ENCODE data around the gene TNPO3.
"Not testable (repeated sequence)": the region's sequence is repeated elsewhere in the genome, so short reads cannot be mapped to it uniquely, and the experiment has no call there.

Gene TNPO3

DNA sequence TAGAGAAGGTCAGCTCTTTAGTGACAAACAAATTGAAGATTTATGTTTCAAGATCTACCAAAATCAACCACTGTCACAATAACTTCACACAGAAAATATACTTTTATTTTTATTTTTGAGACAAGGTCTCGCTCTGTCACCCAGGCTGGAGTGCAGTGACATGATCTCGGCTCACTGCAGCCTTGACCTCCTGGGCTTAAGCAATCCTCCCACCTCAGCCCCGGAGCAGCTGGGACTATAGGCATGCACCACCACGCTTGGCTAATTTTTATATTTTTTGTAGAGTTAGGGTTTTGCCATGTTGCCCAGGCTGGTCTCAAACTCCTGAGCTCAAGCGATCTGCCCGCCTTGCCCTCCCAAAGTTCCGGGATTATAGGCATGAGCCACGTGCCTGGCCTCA is 60.4 kb downstream of the TNPO3 start:
- H3K79me2 ChIP-seq (ENCODE audit: control insufficient read depth, insufficient read depth, low read length, unreplicated experiment); H3K4me3 ChIP-seq (ENCODE audit: low read depth, low read length): not testable (repeated sequence)
- peaks cover 24% of the 10 kb centered on the region for H3K36me3 ChIP-seq (ENCODE audit: insufficient read depth, low read length)

DNA sequence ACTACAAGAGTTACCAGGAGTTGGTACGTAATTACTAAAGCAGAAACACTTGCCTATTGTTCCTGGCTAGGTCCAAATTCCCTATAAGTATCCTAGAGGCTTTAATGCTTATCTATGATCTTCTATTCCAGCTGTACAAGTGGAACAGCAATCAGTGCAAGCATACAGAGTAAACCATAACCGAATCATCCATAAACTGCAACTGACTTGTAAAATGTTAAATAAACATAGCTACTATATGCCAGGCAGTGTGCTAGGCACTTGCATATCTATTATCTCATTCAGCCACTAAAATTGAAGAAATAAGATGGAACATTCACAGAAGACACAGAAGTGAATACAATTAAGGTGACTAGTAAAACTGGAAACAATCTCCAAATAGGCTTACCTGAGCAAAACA is 61.5 kb downstream of the TNPO3 start:
- Histone ChIP-seq H2AFZ (ENCODE audit: low read length, unreplicated experiment) (no peak overlapping the region), H3K27ac (ENCODE audit: low read depth, low read length) (no peak overlapping the region), H3K79me2 (ENCODE audit: control insufficient read depth, insufficient read depth, low read length, unreplicated experiment) (no peaks in the 10 kb centered on the region), H3K36me3 (ENCODE audit: insufficient read depth, low read length) (peaks cover 22% of the 10 kb centered on the region), H3K27me3 (ENCODE audit: insufficient read depth, low read length) (no peaks in the 10 kb centered on the region), H3K4me1 (ENCODE audit: control insufficient read depth, insufficient read depth, low read length, unreplicated experiment) (no peaks in the 10 kb centered on the region), H3K4me3 (ENCODE audit: low read depth, low read length) (no peak overlapping the region)

More for the DNA sequence above, 60.4 kb downstream of the TNPO3 start:
- not testable (repeated sequence) for H3K4me1 ChIP-seq (ENCODE audit: control insufficient read depth, insufficient read depth, low read length, unreplicated experiment); H3K27ac ChIP-seq (ENCODE audit: low read depth, low read length); H3K27me3 ChIP-seq (ENCODE audit: insufficient read depth, low read length); H2AFZ ChIP-seq (ENCODE audit: low read length, unreplicated experiment)

DNA sequence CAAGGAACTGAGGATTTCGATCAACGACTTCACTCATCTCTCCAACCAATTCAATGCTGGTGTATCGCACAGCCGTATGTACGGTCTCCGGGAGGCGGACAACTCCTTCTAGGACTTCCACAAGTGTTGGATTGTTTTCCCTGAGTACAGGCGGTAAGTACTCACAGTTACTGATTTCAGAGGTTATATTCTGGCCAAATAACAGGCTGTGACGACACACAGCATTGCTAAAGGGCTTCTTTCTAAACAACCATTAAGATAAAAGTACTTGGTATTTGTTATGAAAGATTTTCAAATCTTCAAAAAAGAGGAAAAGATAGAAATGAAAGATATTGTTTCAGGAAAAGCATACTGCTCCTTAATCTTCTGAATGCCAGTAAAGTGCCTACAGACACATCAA is 65.0 kb downstream of the TNPO3 start:
- H3K36me3 ChIP-seq (ENCODE audit: insufficient read depth, low read length): peaks cover 27% of the 10 kb centered on the region
- no peak overlapping the region for H3K27ac ChIP-seq (ENCODE audit: low read depth, low read length)
- H3K27me3 ChIP-seq (ENCODE audit: insufficient read depth, low read length): no peaks in the 10 kb centered on the region
- no peak overlapping the region for H2AFZ ChIP-seq (ENCODE audit: low read length, unreplicated experiment)
- H3K79me2 ChIP-seq (ENCODE audit: control insufficient read depth, insufficient read depth, low read length, unreplicated experiment): no peaks in the 10 kb centered on the region
- no peaks in the 10 kb centered on the region for H3K4me1 ChIP-seq (ENCODE audit: control insufficient read depth, insufficient read depth, low read length, unreplicated experiment)
- no peak overlapping the region for H3K4me3 ChIP-seq (ENCODE audit: low read depth, low read length)

DNA sequence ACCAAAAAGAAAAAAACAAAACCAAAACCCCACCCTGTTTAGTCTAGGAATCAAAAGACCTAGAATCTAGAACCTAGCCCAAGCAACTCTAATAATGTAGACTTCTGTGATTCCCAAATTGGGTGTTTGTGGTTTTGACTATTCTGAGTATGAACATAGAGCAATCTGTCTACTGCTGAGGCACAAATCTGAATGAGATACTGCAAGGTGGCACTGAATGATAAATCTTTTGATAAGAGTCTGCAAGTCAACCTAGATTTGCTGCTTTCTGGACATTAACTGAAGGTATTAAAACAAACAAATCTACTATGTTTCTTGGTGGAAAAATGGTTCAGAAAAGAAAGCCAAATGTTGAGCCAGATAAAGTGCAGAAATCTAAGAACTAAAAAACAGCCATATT is 66.5 kb downstream of the TNPO3 start:
- Histone ChIP-seq H3K27me3 (ENCODE audit: insufficient read depth, low read length) (no peaks in the 10 kb centered on the region), H3K36me3 (ENCODE audit: insufficient read depth, low read length) (peaks cover 30% of the 10 kb centered on the region), H2AFZ (ENCODE audit: low read length, unreplicated experiment) (no peak overlapping the region), H3K4me3 (ENCODE audit: low read depth, low read length) (no peak overlapping the region), H3K79me2 (ENCODE audit: control insufficient read depth, insufficient read depth, low read length, unreplicated experiment) (no peaks in the 10 kb centered on the region), H3K4me1 (ENCODE audit: control insufficient read depth, insufficient read depth, low read length, unreplicated experiment) (no peaks in the 10 kb centered on the region), H3K27ac (ENCODE audit: low read depth, low read length) (no peak overlapping the region)

DNA sequence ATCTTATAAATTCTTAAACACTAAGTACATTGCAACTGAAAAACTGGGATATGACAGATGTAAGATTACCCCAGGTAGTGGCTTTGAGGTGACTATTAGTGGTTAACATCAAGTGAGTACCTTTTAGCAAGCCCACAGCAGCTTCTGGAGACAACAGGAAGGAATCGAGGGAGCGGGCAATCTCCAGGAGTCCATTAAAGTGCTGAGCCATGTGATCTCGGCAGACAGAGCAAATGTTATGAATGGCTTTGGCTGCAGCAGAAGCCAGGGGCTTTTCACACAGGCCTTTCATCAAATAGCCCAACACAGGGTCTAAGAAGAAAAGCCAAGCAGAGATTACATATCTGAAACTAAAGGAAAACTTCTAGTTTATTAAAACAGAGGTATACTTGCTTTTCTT is 68.3 kb downstream of the TNPO3 start:
- Histone ChIP-seq H3K27ac (ENCODE audit: low read depth, low read length) (no peak overlapping the region), H3K27me3 (ENCODE audit: insufficient read depth, low read length) (no peaks in the 10 kb centered on the region), H2AFZ (ENCODE audit: low read length, unreplicated experiment) (no peak overlapping the region), H3K79me2 (ENCODE audit: control insufficient read depth, insufficient read depth, low read length, unreplicated experiment) (no peaks in the 10 kb centered on the region), H3K4me3 (ENCODE audit: low read depth, low read length) (no peak overlapping the region), H3K4me1 (ENCODE audit: control insufficient read depth, insufficient read depth, low read length, unreplicated experiment) (no peaks in the 10 kb centered on the region), H3K36me3 (ENCODE audit: insufficient read depth, low read length) (peaks cover 35% of the 10 kb centered on the region; the same call in 1 of the 2 replicates)

DNA sequence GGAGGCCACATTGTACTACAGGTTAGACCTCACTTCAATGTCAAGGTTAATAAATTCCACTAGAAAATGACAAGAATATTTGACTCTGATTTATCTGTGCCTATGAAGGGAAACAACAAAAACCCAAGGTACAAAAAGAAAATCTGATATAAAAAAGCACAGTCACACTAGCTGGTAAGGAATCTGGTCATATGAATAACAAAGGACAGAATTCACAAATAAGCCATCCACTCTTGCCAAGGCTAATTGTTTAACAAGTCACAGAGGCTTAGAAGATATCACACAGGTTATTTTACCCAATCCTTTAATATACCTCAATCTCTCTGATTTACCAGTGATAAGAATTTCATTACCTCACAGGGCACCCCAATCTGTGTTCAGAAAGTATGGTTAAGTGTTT is 69.3 kb downstream of the TNPO3 start:
- H3K27ac ChIP-seq (ENCODE audit: low read depth, low read length): no peak overlapping the region
- no peaks in the 10 kb centered on the region for H3K79me2 ChIP-seq (ENCODE audit: control insufficient read depth, insufficient read depth, low read length, unreplicated experiment)
- no peak overlapping the region for H3K4me3 ChIP-seq (ENCODE audit: low read depth, low read length)
- H3K27me3 ChIP-seq (ENCODE audit: insufficient read depth, low read length): no peaks in the 10 kb centered on the region
- H3K4me1 ChIP-seq (ENCODE audit: control insufficient read depth, insufficient read depth, low read length, unreplicated experiment): no peaks in the 10 kb centered on the region
- peaks cover 37% of the 10 kb centered on the region; the same call in 1 of the 2 replicates for H3K36me3 ChIP-seq (ENCODE audit: insufficient read depth, low read length)
- no peak overlapping the region for H2AFZ ChIP-seq (ENCODE audit: low read length, unreplicated experiment)

DNA sequence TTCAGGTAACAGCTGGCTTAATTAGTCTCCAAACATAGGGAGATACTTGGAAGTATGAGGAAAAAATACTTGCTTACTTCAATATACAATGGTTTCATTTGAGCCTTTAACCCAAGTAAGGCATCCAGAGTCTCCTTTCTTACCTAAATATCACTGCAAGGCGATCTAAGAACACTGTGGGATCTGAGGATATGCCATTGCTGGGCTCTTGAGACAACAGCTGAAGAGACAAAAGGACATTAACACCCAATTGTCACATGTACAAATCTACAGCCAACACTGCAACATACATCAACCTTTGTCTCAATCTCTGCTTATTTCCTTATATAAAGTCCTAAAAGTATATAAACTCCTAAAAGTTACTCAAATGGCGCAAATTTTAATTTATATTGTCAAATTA is 72.8 kb downstream of the TNPO3 start:
- Histone ChIP-seq H3K79me2 (ENCODE audit: control insufficient read depth, insufficient read depth, low read length, unreplicated experiment) (no peaks in the 10 kb centered on the region), H2AFZ (ENCODE audit: low read length, unreplicated experiment) (no peak overlapping the region), H3K4me3 (ENCODE audit: low read depth, low read length) (no peak overlapping the region), H3K27me3 (ENCODE audit: insufficient read depth, low read length) (no peaks in the 10 kb centered on the region), H3K36me3 (ENCODE audit: insufficient read depth, low read length) (peaks cover 29% of the 10 kb centered on the region; the same call in 1 of the 2 replicates), H3K4me1 (ENCODE audit: control insufficient read depth, insufficient read depth, low read length, unreplicated experiment) (no peaks in the 10 kb centered on the region), H3K27ac (ENCODE audit: low read depth, low read length) (no peak overlapping the region)

DNA sequence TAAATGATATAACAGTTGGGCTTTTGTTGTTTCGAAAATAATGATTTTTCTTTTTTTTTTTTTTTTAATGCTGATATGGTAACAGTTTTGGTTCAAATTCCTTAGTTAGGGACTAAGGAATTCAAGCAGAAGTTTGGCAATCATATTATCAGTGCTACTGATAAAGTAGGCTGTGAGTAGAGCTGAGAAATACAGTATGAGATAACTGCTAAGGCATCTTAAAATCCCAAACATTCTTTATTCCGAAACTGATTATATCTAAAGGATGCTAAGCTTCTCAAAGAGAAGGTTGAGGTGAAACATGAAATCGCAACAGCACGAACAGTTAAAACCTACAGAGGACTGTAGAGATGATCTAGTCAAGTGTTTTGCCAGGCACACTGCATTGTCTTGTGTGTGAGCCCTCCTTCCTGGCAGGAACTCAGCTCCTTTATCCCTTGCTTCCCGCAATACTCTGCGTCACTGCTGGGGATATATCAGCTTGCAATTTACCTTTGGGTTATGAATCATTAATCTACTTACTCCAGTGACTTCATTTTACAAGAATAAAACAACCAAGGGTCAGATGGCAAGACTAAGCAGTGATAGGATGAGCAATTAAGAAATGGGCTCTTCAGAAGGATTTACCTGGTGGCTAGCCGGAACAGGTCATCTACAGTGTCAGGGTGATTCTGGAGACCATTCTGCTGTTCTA is 80.5 kb downstream of the TNPO3 start:
- Histone ChIP-seq H3K4me1 (ENCODE audit: control insufficient read depth, insufficient read depth, low read length, unreplicated experiment) (no peaks in the 10 kb centered on the region), H3K4me3 (ENCODE audit: low read depth, low read length) (no peak overlapping the region), H3K27me3 (ENCODE audit: insufficient read depth, low read length) (no peaks in the 10 kb centered on the region), H3K36me3 (ENCODE audit: insufficient read depth, low read length) (peaks cover 33% of the 10 kb centered on the region), H2AFZ (ENCODE audit: low read length, unreplicated experiment) (no peak overlapping the region), H3K79me2 (ENCODE audit: control insufficient read depth, insufficient read depth, low read length, unreplicated experiment) (no peaks in the 10 kb centered on the region), H3K27ac (ENCODE audit: low read depth, low read length) (no peak overlapping the region)

DNA sequence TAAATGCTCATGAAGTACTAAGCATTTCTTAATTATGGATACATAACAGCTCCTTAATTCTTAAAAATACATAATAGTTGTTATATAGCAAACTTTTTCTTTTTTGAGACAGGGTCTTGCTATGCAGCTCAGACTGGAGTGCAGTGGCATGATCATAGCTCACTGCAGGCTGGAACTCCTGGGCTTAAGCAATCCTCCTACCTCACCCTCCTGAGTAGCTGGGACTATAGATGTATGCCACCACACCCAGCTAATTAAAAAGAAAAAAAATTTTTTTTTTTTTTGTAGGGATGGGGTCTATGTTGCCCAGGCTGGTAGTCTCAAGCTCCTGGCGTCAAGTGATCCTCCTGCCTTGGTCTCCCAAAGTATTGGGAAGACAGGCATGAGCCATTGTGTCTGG is 86.3 kb downstream of the TNPO3 start:
- Histone ChIP-seq H3K36me3 (ENCODE audit: insufficient read depth, low read length) (peaks cover 37% of the 10 kb centered on the region), H2AFZ (ENCODE audit: low read length, unreplicated experiment) (no peak overlapping the region), H3K27ac (ENCODE audit: low read depth, low read length) (no peak overlapping the region), H3K27me3 (ENCODE audit: insufficient read depth, low read length) (no peaks in the 10 kb centered on the region), H3K79me2 (ENCODE audit: control insufficient read depth, insufficient read depth, low read length, unreplicated experiment) (no peaks in the 10 kb centered on the region), H3K4me1 (ENCODE audit: control insufficient read depth, insufficient read depth, low read length, unreplicated experiment) (peaks cover 3% of the 10 kb centered on the region), H3K4me3 (ENCODE audit: low read depth, low read length) (no peak overlapping the region)

DNA sequence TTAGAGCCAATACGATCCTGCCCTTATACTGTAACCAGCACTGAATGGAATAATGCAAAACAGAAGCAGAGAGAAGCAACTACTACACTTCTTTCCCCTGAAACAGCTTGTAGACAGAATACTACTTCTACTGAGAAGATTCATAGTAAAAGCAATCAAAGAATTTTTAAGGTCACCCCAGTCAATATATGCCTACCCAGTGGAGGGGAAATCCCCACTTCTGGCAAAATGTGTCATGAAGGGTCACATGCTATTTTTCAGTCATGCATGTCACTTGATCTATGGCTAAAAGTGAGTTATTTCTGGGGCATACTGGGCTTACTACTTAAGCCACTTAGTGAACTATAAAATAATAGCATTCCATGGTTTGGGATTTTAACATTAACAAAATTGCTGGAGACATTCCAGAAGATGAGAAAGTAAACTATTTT is 91.6 kb downstream of the TNPO3 start:
- peaks cover 15% of the 10 kb centered on the region for H3K36me3 ChIP-seq (ENCODE audit: insufficient read depth, low read length)
- peaks cover 13% of the 10 kb centered on the region for H3K4me1 ChIP-seq (ENCODE audit: control insufficient read depth, insufficient read depth, low read length, unreplicated experiment)
- H3K27me3 ChIP-seq (ENCODE audit: insufficient read depth, low read length): no peaks in the 10 kb centered on the region
- H3K4me3 ChIP-seq (ENCODE audit: low read depth, low read length): no peak overlapping the region
- no peaks in the 10 kb centered on the region for H3K79me2 ChIP-seq (ENCODE audit: control insufficient read depth, insufficient read depth, low read length, unreplicated experiment)
- no peak overlapping the region for H2AFZ ChIP-seq (ENCODE audit: low read length, unreplicated experiment)
- H3K27ac ChIP-seq (ENCODE audit: low read depth, low read length): peak overlapping the region; percentile 23; the same call in 1 of the 2 replicates

DNA sequence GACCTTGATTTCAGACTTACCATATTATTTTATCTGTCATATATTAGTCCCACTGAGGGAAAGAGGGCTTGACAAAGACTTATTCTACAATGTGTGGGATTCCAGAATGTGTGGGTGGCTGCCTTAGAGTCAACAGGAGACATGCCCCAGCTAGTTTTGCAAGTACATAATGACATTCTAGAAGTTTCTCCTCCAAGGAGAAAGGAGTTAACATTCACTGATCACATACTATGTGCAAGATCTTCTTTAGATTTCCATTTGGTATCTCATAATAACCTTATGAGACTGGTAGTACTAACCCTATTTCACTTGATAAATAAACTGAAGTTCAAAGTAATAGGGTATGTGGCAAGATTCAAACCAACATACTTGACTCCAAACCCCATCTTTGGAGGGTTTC is 92.0 kb downstream of the TNPO3 start:
- H3K4me1 ChIP-seq (ENCODE audit: control insufficient read depth, insufficient read depth, low read length, unreplicated experiment): peaks cover 13% of the 10 kb centered on the region
- no peak overlapping the region for H2AFZ ChIP-seq (ENCODE audit: low read length, unreplicated experiment)
- H3K4me3 ChIP-seq (ENCODE audit: low read depth, low read length): no peak overlapping the region
- H3K27ac ChIP-seq (ENCODE audit: low read depth, low read length): peak overlapping the region; percentile 23; the same call in 1 of the 2 replicates
- no peaks in the 10 kb centered on the region for H3K27me3 ChIP-seq (ENCODE audit: insufficient read depth, low read length)
- H3K79me2 ChIP-seq (ENCODE audit: control insufficient read depth, insufficient read depth, low read length, unreplicated experiment): no peaks in the 10 kb centered on the region
- H3K36me3 ChIP-seq (ENCODE audit: insufficient read depth, low read length): peaks cover 15% of the 10 kb centered on the region

Measured in ACC112 (cell line).